GM21723 (cell line): ENCODE results near the gene PLAGL2.
A peak's percentile ranks its signal among the peaks of the same experiment; 100 is the strongest.
"Not testable (repeated sequence)": the region's sequence is repeated elsewhere in the genome, so short reads cannot be mapped to it uniquely, and the experiment has no call there.

Source experiments
- ATAC-seq: cut with Tn5 transposase; IDR thresholded peaks from one replicate; pipeline ENCODE4 v1.9.1; 2021; ENCODE audit warnings: mild to moderate bottlenecking, moderate library complexity; ENCODE audit not compliant: unreplicated experiment

The PLAGL2 gene, protein sequence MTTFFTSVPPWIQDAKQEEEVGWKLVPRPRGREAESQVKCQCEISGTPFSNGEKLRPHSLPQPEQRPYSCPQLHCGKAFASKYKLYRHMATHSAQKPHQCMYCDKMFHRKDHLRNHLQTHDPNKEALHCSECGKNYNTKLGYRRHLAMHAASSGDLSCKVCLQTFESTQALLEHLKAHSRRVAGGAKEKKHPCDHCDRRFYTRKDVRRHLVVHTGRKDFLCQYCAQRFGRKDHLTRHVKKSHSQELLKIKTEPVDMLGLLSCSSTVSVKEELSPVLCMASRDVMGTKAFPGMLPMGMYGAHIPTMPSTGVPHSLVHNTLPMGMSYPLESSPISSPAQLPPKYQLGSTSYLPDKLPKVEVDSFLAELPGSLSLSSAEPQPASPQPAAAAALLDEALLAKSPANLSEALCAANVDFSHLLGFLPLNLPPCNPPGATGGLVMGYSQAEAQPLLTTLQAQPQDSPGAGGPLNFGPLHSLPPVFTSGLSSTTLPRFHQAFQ

DNA sequence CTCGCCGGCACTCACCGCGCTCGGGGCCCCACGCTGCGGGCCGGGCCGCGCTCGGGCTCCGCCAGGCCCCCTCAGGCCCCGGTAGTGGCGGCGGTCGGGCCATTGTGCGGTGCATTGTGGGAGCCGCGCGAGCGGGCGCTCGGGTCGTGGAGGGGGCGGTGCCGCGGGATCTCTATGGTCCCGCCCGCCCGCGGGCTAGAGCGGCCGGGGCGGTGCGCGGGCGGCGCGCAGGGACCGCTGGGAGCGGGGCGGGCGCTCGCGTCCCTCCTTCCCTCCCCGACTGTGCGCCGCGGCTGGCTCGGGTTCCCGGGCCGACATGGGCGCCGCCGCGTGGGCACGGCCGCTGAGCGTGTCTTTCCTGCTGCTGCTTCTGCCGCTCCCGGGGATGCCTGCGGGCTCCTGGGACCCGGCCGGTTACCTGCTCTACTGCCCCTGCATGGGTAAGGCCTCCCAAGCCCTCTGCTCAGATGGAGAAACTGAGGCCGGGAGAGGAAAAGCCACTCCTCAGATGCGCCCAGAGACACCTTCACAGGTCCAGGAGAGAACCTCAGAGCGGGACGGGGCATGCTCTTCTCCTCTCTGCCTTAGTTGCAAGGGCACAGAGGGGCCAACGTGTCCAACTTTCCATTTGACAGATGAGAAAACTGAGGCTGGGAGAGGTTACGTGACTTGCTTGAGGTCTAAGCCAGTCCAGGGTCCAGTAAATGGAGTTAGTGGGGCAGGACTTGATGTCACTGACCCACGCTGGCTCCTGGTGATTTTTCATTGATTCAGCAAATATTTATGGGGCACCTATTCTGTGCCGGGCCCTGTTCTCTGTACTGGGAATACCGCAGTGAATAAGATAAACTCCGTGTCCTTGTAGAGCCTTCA lies at the start of gene PLAGL2, which contains the start of gene POFUT1:
Gene PLAGL2 (minus strand): TSS at position 118 of the 873 bp plus-strand sequence. CDS start 5,565 bp downstream, outside the sequence.
Gene POFUT1 (plus strand): TSS at position 255 of the 873 bp plus-strand sequence. CDS start 62 bp downstream, at position 317.
- peak; percentile 85 for ATAC-seq

DNA sequence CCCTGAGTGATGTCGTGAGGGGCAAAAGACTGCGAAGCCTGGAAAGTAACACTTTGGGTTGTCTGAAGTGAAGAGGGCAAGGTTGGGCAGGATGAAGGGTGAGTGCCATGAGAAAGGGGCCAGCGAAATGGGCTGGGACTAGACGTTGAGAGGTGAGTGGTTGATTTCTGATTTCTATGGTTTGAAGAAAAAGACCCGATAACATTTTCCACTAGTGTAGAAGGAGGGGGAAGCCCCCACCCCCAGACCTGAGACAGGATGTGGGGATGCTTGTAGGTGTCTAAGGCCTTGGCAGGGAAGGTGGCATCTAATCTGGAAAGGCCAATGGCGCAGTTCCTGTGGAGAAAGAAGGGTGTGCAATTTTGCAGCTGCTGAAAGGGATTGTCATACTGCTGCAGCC lies 44.6 kb upstream of the PLAGL2 start:
- ATAC-seq: no peak

DNA sequence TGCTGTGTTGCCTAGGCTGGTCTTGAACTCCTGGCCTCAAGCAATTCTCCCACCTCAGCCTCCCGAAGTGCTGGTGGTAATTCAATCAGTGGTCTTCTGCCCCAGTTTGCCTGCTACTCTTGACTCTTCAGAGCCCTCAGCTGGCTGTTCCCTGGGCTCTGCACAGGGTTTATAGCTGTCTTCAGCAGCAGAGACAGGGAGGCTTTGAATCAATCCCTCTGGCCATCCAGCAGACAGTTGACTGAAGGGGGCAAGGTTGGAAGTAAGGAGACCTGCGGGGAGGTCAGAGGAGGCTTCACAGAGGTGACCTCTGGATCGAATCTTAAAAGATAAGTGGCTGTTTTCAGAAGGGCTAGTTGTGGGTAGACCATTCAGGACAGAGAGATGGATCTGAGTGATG lies 43.9 kb upstream of the PLAGL2 start:
- ATAC-seq: no peak

DNA sequence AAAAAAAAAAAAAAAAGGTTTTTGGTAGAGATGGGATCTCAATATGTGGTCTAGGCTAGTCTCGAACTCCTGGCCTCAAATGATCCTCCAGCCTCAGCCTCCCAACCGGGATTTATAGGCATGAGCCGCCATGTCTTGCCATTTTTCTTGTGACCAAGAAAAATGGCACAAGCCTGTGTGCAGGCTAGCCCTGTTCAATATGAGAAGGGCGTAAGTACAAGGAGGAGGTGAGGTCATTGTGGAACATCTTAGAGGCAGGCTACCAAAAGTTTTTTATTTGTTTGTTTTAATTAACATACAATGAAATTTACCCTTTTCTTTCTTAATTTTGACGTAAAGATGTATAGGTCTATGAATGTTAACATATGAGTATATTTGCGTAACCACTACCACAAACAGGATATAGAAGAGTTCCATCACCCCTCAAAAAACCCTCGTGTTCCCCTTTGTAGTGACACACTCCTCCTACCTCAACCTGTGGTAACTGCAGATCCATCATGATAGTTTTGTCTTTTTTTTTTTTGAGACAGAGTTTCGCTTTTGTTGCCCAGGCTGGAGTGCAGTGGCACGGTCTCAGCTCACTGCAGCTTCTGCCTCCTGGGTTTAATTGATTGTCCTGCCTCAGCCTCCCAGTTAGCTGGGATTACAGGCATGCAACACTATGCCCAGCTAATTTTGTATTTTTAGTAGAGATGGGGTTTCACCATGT lies 41.6 kb upstream of the PLAGL2 start:
- ATAC-seq: no peak

DNA sequence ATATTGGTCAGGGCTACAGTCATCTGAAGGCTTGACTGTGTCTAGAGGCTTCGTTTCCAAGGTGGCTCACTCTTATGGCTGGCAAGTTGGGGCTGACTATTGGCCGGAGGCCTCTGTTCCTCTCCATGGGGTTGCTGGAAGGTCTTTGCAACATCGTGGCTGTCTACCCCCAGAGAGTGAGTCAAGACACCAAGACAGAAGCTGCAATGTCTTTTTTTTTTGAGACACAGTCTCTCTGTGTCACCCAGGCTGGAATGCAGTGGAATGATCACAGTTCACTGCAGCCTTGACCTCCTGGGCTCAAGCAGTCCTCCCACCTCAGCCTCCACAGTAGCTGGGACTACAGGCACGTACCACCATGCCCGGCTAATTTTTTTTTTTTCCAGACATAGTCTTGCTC lies 40.5 kb upstream of the PLAGL2 start:
- no peak for ATAC-seq

DNA sequence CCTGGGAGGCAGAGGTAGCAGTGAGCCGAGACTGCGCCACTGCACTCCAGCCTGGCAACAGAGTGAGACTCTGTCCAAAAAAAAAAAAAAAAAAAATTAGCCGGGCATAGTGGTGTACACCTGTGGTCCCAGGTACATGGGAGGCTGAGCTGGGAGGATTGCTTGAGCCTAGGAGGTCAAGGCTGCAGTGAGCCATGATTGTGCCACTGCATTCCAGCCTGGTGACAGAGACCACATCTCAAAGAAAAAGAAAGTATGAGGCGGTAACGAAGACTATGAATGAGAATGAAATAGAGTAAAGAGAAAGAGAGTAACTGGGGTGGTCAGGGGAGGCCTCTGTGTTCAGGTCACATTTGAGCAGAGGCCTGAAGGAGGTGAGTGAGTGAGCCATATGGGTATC lies 38.7 kb upstream of the PLAGL2 start:
- ATAC-seq: not testable (repeated sequence)

DNA sequence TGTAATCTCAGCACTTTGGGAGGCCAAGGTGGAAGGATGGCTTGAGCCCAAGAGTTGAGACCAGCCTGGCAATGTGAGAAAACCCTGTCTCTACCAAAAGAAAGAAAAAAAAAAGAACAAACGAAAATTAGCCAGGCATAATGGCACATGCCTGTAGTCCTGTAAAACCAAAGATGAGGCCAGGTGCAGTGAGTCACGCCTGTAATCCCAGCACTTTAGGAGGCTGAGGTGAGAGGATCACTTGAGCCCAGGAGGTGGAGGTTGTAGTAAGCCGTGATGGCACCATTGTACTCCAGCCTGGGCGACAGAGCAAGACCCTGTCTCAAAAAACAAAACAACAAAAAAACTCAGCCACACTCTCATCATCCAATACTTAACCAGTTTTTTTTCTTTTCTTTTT lies 37.4 kb upstream of the PLAGL2 start:
- no peak for ATAC-seq

DNA sequence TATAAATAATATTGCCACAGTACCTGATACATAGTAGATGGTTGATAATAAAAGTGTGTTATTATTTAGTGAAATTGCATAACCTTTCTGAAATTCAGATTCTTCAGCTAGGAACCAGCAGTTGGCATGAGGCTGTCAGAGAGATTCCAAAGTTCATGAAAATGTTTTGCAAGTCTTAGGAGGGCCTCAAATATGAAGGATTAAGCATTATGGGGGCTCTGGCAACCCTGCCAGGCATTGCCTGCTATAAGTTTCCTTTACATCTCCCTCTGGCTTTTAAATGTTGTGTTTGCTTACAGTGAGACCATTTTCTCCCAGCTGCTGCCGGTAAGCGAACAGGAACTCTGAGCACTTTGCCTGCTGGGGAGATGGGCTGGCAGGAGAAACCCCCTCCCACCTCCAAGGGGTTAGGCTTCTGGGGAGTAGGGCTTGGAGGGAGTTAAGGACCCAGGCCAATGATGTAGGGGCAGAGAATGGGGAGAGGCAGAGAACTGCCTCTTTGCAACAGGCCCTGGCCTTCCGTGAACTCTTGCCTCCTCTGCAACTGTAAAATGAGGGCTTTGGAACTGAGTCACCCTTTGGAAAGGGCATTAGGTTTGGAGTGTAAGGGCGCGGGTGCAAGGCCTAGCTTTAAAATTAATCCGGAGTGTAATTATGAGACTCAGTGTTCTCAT lies 36.7 kb upstream of the PLAGL2 start:
- ATAC-seq: no peak

DNA sequence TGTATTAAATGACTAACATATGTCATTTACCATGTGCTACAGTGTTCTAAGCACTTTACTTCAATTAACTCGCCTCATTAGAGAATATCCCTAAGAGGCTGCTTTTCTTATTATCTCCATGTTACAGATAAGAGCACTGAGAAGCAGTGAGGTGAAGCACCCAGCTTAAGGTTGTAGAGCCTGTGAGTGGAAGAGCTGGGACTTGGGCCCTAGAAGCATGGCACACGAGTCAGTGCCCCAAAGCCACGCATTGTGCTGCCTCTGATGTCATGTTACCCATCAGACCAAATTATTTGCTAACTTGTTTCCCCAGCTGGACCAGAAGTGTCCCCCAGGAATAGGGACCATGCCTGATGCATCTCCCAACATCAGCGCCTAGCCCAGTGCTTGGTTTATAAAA lies 34.3 kb upstream of the PLAGL2 start:
- ATAC-seq: no peak

DNA sequence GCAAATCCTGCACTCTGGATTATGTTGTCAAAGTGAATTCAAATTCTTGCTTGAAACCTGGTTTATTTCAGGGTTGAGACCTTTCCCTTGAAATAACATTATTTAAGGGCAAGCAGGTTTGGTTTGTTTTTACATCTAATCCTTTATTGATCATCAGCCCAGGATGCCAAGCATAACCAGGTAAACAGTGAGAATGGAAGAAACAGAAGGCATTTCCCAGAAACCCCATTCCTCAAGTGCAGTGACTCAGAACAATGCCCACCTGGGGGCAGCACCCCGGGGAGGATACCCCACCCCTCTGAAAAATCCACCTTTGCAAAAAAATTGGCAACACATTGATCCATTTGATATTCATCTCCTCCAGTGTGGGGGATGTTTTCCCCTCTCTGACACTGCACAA lies 32.7 kb upstream of the PLAGL2 start:
- ATAC-seq: no peak

DNA sequence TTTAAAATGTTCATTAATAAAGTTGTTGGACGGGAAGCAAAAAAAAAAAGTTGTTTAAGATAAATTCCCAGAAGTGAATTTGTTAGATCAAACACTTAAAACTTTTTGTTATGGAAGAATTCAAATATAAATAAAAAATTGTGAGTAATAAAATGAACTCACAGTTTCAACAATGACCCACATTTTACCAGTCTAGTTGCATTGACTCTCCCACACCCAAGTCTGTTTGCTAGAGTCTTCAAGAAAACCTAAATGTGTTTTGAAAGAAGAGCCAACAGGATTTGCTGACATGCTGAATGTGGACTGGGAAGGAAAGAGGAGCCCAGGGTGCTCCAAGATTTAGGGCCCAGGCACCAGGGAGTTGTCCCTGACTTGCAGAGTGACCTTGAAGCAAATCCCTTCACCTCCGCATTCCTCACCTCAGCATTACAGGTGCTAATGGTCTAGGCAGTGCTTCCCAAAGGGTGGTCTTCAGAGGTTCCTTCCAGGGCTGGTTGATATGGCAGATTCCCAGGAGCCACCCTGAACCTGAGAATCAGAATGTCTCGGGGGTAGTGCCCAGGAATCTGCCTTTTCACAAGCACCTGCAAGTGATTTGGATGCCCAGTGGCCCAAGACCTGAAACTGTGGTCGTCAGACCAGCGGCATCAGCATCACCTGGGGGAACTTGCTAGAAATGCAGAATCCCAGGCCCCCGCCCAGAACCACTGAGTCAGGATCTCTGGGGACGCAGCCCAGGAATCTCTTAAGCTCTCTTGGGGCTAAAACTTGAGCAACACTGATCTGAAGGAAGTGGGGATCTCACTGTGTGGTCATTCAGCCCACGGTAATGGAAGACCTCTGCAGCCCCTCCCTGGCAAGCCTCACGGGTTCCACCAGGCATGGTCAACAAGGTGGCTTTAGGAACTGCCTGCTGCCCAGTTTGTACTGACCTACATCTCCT lies 31.2 kb upstream of the PLAGL2 start:
- ATAC-seq: no peak

DNA sequence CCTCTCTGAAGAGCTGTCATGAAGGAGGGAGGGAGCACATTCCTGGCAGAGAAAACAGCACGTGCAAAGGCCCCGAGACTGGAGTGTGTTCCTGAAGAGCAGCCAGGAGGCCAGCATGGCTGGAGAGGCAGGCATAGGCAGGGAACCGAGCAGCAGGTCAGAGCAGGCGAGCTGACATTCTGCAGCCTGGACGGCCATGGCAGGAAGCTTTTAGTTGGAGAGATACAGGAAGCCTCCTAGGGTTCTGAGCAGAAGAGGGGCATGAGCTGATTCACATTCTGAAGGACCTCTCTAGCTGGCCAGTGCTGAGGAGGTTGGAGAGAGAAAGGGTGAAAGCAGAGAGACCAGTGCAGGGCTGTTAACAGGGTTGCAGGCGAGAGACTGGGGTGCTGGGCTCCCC lies 29.9 kb upstream of the PLAGL2 start:
- no peak for ATAC-seq

DNA sequence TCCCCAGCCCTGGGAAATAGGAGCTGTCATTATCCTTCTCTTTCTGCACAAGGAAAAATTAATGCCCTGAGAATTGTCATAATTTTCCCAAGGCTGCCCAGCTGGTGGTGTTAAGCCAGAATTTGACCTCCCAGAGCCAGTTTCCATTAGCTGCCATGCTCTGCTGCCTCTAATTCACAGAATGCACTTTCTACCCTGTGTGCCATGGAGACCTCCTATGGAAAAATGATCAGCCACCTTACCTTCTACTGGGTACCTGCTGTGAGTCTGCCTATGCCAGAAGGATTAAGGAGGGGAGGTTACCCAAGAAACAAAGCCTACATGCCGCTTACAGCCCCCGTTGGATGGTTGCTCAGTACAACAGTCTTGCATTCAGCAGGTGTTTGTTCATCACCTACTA lies 29.3 kb upstream of the PLAGL2 start:
- no peak for ATAC-seq

DNA sequence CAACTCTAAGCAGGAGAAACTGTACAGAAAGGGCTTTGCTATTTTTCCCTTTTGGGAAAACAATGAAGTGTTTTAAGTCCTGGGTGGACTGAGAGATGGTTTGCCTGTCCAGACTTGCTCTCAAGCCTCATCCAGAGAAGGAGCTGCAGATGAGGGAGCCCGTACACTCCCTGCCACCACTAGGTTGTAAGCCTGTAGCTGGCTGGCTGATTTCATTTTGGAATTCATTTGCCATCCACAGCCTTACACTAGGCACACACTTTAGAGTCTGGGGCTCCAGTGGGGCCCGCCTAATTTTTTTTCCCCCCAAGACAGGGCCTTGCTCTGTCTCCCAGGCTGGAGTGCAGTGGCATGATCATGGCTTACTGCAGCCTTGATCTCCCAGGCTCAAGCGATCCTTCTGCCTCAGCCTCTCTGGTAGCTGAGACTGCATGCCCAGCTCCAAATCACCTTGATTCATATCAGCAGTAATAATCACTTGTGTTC lies 28.5 kb upstream of the PLAGL2 start:
- no peak for ATAC-seq

DNA sequence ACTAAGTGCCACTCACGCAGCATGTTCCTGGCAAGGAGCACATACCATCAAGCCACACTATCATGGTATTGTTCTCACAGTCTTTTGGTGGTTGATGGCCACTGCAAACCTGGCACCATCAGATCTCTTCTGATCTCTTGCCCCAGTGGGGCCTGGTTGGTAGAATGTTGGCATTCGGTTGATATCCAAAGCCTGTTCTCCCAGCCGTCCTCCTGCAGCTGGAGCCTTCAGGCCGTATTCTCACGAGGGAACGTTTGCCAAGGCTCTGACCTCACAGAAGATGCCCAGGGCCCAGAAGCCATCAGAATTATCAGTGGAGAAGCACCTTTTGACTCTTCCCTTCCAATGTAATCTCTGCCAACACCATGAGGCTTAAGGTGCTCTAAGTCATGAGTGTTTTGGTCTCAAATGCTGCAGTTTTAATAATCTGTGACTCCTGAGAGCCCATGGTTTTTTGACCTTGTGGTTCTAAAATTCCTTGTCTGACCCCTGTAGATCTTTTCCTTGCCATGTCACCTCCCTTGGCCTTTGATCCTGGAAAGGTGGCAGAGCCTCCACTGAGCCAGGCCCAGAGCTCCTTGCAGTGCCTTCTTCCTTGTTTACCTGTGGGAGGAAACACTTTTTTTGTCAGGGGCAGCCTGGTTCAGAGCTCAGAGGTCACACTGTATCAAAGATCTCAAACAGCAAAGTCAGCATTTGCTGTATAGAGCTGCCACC lies 27.9 kb upstream of the PLAGL2 start:
- ATAC-seq: no peak

DNA sequence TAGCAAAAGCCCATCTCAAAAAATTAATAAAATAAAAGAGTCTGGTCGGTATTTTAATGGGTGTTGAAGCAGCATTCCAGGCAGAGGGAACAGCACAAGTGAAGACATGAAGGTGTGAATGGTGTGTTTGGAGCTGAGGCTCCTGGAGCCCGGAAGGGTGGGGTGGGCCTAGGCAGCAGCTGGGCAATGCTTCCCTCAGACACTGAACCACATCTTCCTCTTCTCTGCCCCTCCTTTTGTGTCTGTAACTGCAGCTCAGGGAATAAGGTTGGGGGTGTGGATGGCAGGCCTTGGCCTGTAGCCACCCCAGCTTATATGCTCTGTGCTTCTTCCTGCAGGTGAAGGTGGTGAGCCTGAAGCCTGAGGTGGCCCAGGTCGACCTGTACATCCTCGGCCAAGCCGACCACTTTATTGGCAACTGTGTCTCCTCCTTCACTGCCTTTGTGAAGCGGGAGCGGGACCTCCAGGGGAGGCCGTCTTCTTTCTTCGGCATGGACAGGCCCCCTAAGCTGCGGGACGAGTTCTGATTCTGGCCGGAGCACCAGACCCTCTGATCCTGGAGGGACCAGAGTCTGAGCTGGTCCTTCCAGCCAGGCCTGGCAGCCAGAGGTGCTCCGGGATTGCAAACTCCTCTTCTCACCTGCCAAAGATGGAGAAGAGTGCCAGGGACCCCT lies 26.7 kb upstream of the PLAGL2 start:
- no peak for ATAC-seq

DNA sequence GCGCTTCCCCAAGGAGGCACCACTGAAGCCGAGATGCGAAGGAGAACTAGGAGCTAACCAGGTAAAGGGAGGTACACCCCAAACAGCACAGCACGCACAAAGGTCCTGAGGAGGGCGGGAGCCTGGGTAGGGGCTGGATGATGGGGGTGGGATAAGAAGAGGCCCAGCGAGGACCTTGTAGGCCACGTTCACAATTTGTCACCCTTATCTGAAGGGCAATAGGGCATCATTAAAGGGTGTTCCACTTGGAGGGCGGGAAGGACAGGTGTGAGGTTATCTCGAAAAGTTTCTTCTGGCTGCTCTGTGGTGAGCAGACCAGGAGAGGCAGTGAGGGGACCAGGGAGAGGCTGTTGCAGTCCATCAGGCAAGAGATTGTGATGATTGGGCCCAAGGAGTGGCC lies 25.7 kb upstream of the PLAGL2 start:
- no peak for ATAC-seq

DNA sequence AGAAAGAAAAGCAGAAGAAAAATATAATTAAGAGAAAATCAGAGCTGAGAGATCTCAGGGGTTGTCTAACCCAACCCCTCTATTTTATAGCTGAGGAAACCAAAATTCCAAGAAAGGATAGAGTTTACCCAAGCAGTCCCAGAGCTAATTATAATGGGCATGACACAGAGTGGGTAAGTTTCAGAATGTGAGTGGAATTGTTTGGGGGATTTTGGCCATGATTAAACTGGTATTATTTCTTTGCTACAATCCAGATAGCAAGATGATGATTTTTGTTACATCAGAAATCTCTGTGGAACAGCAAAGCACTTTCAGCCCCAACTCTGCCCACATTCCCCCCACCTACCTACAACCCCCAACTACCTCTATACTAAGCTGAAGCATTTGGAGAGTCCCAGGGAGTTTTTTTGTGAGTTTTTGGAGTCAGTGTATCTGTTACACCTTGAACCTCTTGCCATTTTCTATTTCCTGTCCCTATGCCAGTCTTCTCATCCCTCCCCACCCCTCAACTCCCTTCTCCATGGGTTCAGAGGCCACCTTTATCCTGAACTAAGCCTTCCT lies 24.9 kb upstream of the PLAGL2 start:
- ATAC-seq: no peak
